GM12874 (cell line): ENCODE measurements around the gene METTL3.

Experiments
- TF ChIP-seq, protein P1 (sequence below): IDR thresholded peaks from 2 replicates; pipeline ENCODE4 v1.5.1; 2011; ENCODE audit warnings: low read depth, mild to moderate bottlenecking, control low read depth, low read length, moderate library complexity; ENCODE audit not compliant: insufficient read depth

Gene METTL3

DNA sequence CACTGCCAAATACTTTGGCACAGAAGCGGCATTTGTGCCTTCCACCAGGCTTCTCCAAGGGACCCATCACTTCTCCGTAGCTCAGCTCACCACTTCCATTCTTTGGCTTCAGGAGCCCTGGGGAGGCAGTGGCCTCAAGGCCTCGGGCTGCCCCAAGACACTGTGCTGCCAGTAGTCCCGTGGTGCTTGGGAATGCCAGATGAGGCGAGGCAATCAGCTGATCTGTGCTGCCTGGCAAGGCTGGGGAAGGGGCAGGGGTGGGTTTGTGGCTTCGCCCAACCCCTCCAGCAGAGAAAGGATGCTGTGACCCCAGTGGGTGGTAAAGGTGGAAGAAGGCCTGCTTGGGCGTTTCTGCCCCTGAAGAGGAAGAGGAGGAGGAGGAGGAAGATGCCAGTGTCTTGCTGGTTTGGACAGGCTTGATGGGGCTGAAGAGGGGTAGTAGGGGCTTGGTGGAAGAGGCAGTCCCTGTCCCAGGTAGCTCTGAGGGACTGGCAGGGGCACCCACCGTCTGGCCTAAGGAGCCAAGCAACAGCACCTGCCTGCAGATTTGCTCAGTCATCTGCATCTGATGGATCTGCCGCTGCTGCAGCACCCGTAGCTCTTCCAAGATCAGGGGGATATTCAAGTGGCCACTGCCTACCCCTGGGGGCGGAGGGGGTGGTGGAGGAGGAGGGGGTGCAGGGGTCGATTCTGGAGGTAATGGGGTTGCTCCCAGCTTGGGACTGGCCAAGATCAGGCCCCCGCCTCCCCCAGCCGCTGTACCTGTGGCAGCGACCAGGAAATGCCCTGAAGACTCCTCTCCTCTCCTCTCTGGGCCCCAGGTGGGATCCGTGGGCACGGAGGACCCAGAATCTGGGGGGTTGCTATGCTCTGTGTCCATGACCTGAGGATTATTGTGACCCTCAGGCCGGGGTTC, 13.7 kb upstream of the METTL3 start:
- TF ChIP-seq, protein P1, sequence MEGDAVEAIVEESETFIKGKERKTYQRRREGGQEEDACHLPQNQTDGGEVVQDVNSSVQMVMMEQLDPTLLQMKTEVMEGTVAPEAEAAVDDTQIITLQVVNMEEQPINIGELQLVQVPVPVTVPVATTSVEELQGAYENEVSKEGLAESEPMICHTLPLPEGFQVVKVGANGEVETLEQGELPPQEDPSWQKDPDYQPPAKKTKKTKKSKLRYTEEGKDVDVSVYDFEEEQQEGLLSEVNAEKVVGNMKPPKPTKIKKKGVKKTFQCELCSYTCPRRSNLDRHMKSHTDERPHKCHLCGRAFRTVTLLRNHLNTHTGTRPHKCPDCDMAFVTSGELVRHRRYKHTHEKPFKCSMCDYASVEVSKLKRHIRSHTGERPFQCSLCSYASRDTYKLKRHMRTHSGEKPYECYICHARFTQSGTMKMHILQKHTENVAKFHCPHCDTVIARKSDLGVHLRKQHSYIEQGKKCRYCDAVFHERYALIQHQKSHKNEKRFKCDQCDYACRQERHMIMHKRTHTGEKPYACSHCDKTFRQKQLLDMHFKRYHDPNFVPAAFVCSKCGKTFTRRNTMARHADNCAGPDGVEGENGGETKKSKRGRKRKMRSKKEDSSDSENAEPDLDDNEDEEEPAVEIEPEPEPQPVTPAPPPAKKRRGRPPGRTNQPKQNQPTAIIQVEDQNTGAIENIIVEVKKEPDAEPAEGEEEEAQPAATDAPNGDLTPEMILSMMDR, result no peak

DNA sequence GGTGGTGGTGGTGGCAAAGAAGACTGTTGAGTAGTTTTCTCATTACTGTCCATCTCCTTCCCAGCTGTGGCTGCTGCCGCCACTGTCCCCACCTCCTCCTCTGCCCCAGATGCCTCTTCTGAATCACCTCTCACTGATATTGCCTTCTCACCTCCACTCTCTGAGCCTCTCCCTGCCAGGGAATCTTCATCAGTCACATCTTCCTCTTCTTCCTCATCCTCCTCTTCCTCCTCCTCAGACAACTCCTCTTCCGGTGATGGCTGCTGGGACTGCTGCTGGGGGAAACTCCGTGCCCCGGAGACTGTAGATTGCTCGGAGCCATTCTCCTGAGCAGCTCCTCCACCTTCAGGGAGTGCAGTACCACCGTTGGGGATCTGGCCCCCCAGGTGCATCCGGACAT, 12.1 kb upstream of the METTL3 start:
- TF ChIP-seq, protein P1, result no peak

DNA sequence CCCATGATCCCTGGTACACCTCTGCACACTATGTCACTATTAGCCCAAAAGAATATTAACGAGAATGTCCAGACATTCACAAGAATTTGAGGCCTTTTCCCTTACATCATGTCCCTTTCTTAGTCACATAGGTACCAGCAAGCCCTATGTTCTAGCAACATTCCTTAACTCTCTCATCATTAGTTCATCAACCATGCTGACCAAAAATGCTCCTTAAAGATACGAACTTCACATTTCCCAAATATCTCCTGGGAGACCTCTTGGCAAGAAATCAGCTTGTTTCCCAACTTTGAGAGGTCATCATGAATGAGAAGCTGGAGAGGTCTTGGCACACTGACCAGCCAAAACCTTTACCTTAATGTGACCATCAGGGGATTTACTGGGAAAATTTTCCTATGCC, 10.4 kb upstream of the METTL3 start:
- TF ChIP-seq, protein P1, result no peak

DNA sequence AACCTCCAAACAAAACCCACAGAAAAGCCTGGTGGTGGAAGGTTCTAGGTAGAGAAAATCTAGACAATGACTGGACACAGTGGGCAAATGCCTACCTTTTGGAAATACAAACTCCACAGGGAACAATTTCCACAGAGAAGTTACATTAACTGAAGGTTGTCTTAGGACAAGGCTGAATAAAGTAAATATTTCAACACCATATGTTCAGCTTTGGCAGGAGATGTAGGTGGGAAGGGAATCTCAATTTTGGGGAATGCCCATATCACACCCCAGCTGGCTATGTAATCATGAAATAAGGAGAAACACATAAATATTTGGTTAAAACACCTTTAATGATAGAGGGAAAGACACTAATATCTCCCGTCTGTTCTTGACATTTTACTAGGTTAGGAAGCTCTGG, 9.6 kb upstream of the METTL3 start:
- TF ChIP-seq, protein P1, result no peak

DNA sequence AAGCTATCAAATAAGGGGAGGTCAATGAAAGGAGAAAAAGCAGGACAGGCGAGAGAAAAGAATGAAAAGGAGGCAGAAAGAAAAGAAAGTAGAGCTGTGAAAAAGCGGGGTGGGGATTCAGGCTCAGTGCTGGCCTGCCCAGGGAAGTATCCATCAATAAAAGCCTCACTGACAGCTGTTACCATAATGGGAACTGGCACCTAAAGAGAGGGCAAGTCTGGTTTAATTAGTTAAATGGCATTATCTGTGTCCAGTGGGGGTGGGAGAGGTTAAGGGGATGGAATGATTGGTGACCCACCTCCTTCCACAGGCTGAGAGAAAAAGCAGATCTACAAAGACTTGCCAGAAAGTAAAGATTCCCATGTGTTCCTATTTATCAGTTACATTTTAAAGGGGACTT, 7.6 kb upstream of the METTL3 start:
- TF ChIP-seq, protein P1, result no peak

DNA sequence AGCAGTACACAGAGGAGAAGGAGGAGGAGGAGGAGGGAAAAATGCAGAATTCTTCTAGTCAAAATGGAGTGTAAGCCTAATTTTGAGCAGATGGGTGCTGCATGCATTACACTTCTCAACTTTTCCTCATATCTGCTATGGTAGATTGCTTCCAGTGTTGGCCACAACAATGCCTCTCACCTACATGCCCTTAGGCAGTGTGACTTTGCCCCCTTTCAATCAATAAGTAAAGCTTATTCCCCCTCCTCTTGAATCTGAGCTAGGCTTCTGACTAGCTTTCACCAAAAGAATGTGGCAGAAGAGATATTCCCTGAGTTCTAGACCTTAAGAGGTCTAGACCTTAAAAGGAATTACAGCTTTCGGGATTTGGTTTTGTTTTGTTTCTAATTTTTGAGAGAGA, 3.2 kb upstream of the METTL3 start:
- TF ChIP-seq, protein P1, result no peak

DNA sequence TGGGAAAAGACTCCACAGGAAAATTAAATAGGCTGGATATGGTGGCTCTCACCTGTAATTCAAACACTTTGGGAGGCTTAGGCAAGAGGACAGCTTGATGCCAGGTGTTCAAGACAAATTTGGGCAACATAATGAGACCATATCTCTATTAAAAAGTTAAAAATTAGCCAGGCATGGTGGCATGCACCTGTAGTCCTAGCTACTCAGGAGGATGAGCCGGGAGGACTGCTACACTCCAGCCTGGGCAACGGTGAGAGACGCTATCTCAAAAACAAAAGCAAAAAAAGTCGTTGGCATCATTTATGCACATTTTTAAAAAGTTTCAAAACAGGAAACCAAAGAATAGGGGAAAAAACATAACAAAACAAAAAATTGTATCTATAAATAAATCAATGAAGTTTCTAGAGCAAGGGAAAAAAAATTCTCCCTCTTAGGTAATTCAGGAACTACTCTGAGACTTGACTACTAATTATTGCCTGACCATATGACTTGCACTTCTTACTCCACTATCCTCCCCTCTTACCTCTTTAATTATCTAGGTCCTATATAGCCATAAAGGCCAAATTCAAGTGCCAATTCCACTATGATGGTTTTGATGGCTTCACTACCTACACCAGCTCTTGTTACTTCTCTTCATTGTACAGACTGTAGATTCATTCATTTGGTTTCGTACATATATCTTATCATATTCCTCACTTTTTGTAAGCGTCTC, 1.6 kb downstream of the METTL3 start:
- TF ChIP-seq, protein P1, result no peak
